Vagina (tissue), 2 donors: ENCODE measurements around the gene TULP4.

Experiments
- POLR2A ChIP-seq, 2 donors: fragments of 450-650 bp; IDR thresholded peaks; one replicate each; pipeline ENCODE4 v1.6.1; 2017; ENCODE audit warnings: antibody characterized with exemption in 2 of 2, mild to moderate bottlenecking in 2 of 2, moderate library complexity in 2 of 2
- POLR2AphosphoS5 ChIP-seq, 2 donors: sonication (generic); formaldehyde crosslinking; IDR thresholded peaks; one replicate each; pipeline ENCODE4 v1.9.0; 2017; ENCODE audit warnings: antibody characterized with exemption in 2 of 2, mild to moderate bottlenecking in 2 of 2, low read depth in 1 of 2; ENCODE audit not compliant: insufficient read depth in 1 of 2
- TF ChIP-seq, protein P1 (sequence below), 3 experiments: fragments of 450-650 bp in 2 of 3; fragments of 200-600 bp in 1 of 3; sonication (generic) in 1 of 3; IDR thresholded peaks; one replicate each; pipeline ENCODE4 v1.5.1; 2017 to 2019; ENCODE audit warnings: antibody characterized with exemption in 3 of 3, mild to moderate bottlenecking in 2 of 3, moderate library complexity in 2 of 3

DNA sequence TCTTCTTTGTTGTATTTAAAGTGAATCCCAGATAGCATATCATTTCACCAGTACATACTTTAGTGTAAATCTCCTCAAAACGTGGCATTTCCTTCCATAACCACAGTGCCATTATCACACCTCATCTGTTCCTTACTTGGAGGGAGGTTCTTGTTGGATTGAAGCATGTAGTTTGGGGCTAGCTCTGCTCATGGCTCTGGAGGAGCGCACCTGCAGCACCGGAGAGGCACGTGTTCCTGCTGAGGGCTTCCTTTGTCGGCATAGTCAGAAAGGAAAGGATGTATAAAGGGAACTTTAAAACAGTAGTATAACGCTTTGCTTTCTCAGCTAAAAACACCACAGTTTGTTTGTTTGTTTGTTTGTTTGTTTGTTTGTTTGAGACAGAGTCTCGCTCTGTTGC, 126.0 kb downstream of the TULP4 start:
- TF ChIP-seq POLR2AphosphoS5 (IDR thresholded peaks at IDR 0.05; ENCODE audit: insufficient read depth in 1 of 2, low read depth in 1 of 2) (no peak), POLR2A (IDR thresholded peaks at IDR 0.05) (no peak)
- TF ChIP-seq, protein P1, sequence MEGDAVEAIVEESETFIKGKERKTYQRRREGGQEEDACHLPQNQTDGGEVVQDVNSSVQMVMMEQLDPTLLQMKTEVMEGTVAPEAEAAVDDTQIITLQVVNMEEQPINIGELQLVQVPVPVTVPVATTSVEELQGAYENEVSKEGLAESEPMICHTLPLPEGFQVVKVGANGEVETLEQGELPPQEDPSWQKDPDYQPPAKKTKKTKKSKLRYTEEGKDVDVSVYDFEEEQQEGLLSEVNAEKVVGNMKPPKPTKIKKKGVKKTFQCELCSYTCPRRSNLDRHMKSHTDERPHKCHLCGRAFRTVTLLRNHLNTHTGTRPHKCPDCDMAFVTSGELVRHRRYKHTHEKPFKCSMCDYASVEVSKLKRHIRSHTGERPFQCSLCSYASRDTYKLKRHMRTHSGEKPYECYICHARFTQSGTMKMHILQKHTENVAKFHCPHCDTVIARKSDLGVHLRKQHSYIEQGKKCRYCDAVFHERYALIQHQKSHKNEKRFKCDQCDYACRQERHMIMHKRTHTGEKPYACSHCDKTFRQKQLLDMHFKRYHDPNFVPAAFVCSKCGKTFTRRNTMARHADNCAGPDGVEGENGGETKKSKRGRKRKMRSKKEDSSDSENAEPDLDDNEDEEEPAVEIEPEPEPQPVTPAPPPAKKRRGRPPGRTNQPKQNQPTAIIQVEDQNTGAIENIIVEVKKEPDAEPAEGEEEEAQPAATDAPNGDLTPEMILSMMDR (IDR thresholded peaks at IDR 0.05), result no peak
